Natural killer cell treated with Interleukin-12 subunit alpha and Interleukin-12 subunit beta and Interleukin-15 and Interleukin-18, amount 100 ng/mL, for 72 hours (primary cell): ENCODE data around the gene FBXO40. TPM values are rescaled to one million over a fixed set of nuclear protein-coding genes. Genes with fewer than 3 reads are reported as not detected.

Source experiments
- ATAC-seq, 2 donors: fragments of 150-1000 bp; cut with Tn5 transposase in 1 of 2; sonication (Bioruptor Pico), chemical (Tn5 transposase) in 1 of 2; 2 replicates each; pipeline ENCODE4 v1.10.0; 2021
- DNase-seq: peaks from one replicate; pipeline ENCODE4 v3.0.0; 2022; ENCODE audit warnings: low spot score
- H3K27ac Mint-ChIP-seq, 2 donors: 1 replicate in 1 of 2; 2 replicates in 1 of 2; pipeline ENCODE4 v1.8.0; 2022; ENCODE audit warnings: mixed read lengths in 2 of 2, mild to moderate bottlenecking in 1 of 2, moderate library complexity in 1 of 2
- H3K27me3 Mint-ChIP-seq, 2 donors: 1 replicate in 1 of 2; 2 replicates in 1 of 2; pipeline ENCODE4 v1.8.0; 2022; ENCODE audit warnings: mixed read lengths in 2 of 2
- H3K36me3 Mint-ChIP-seq: one replicate; pipeline ENCODE4 v1.8.0; 2022; ENCODE audit warnings: mixed read lengths
- H3K4me1 Mint-ChIP-seq, 2 donors: 1 replicate in 1 of 2; 2 replicates in 1 of 2; pipeline ENCODE4 v1.8.0; 2022; ENCODE audit warnings: low read depth in 2 of 2, mixed read lengths in 2 of 2, mild to moderate bottlenecking in 1 of 2
- H3K4me3 Mint-ChIP-seq: one replicate; pipeline ENCODE4 v1.8.0; 2022; ENCODE audit warnings: mixed read lengths
- H3K9me3 Mint-ChIP-seq: 2 replicates; pipeline ENCODE4 v1.8.0; 2022; ENCODE audit warnings: mixed read lengths
- total RNA-seq, 2 donors: library from RNA; stranded (reverse); gene quantifications; one replicate each; pipeline ENCODE4 v1.2.3, GENCODE V29; 2022

Gene FBXO40
- total RNA-seq, 2 donors from 2014 or later = not detected

- Mint-ChIP-seq H3K27ac (peak overlapping the region; percentile 29 to 42), H3K4me1 (peaks cover 0 to 7% of the 10 kb centered on the region in 2 donors), H3K4me3 (no peak overlapping the region), H3K36me3 (peaks cover 44% of the 10 kb centered on the region), H3K9me3 (no peaks in the 10 kb centered on the region), H3K27me3 (no peaks in the 10 kb centered on the region)
- DNase-seq = no peak
- peak in 1 of 2 donors; percentile 46 for ATAC-seq
Observed at GRCh38 chr3:121629601-121630000, 36.4 kb downstream of the FBXO40 start.

DNA sequence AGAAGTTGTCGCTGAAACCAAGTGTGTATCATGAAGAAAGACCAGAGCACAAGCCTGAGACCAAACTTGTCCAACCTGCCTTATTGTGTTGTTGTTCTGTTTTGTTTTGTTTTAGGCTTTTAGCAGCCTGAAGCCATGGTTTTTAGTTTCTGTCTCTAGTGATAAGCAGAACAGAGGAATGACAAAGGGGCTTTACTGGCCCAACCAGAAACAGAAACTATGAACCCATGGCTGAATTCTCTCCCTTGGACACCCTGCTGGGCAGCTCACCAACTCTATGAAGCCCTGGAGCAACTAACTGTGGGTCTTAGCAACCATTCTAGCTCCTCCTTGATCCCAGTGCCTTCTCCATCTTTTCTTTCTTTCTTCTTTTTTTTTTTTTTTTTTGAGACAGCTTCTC is 37.2 kb downstream of the FBXO40 start:
- Mint-ChIP-seq H3K27ac (peak overlapping the region in 1 of 2 donors; percentile 71), H3K4me1 (peaks cover under 1 to 12% of the 10 kb centered on the region in 2 donors), H3K27me3 (no peaks in the 10 kb centered on the region), H3K36me3 (peaks cover 51% of the 10 kb centered on the region), H3K9me3 (no peaks in the 10 kb centered on the region), H3K4me3 (no peak overlapping the region)
- no peak for DNase-seq
- no peak for ATAC-seq

DNA sequence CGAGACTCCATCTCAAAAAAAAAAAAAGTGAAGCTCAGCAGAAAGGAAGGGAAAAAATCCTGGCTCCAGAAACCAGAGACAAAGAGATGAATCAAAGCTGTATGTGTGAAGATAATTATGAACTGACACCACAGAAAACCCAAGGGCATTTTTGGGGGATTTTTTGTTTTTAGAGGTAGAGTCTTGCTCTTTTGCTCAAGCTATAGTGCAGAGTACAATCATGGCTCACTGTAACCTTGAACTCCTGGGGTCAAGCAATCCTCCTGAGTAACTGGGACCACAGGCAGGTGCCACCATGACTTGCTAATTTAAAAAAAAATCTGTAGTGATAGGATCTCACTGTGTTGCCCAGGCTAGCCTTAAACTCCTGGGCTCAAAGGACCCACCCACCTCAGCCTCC is 44.7 kb downstream of the FBXO40 start:
- H3K36me3 Mint-ChIP-seq = peaks cover 58% of the 10 kb centered on the region
- DNase-seq = no peak
- H3K9me3 Mint-ChIP-seq = no peaks in the 10 kb centered on the region
- no peak overlapping the region for H3K4me3 Mint-ChIP-seq
- no peaks in the 10 kb centered on the region for H3K27me3 Mint-ChIP-seq
- peak overlapping the region; percentile 39 to 65 for H3K27ac Mint-ChIP-seq
- H3K4me1 Mint-ChIP-seq = peaks cover 22 to 23% of the 10 kb centered on the region in 2 donors
- ATAC-seq = peak in 1 of 2 donors; percentile 28

GRCh38 chr3:121641127-121641526 is 47.9 kb downstream of the FBXO40 start:
- Mint-ChIP-seq H3K27ac (peak overlapping the region in 1 of 2 donors; percentile 85), H3K9me3 (no peaks in the 10 kb centered on the region), H3K36me3 (peaks cover 49% of the 10 kb centered on the region), H3K4me1 (peaks cover 17 to 21% of the 10 kb centered on the region in 2 donors), H3K27me3 (no peaks in the 10 kb centered on the region), H3K4me3 (no peak overlapping the region)
- DNase-seq = no peak
- ATAC-seq = no peak

DNA sequence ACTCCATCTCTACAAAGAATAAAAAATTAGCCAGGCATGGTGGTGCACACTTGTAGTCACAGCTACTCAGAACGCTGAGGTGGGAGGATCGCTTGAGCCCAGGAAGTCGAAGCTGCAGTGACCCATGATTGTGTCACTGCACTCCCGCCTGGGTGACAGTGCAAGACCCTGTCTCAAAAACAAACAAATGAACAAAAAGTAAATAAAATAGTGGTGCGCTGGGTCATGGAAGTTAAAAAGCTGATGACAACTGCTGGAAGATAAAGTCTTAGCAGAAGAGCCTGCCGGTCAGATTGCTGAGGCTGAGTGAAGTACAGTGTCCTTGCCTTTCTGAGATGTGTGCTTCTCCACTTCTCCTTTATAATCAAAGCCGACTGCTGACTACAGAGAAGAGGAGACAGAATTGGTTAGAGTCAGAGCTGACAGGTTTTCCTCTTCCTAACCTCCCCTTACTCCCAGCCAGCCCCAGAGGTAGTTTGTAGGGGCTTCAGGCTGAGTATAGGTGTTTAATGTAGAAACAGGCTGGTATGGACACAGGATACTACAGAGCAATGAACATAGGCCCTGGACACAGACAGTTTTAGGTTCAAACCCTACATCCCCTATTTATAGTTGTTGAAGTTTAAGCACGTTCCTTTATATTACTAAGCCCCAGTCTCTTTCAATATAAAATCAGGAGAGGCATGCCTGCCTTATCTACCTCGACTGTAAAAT is 49.6 kb downstream of the FBXO40 start:
- ATAC-seq (no peak), DNase-seq (no peak)
- Mint-ChIP-seq H3K4me3 (no peak overlapping the region), H3K4me1 (peaks cover 14 to 17% of the 10 kb centered on the region in 2 donors), H3K36me3 (peaks cover 39% of the 10 kb centered on the region), H3K27me3 (no peaks in the 10 kb centered on the region), H3K9me3 (no peaks in the 10 kb centered on the region), H3K27ac (no peak overlapping the region)

- DNase-seq (no peak), ATAC-seq (no peak)
- Mint-ChIP-seq H3K9me3 (no peaks in the 10 kb centered on the region), H3K27ac (no peak overlapping the region), H3K27me3 (no peaks in the 10 kb centered on the region), H3K36me3 (peaks cover 25% of the 10 kb centered on the region), H3K4me3 (no peak overlapping the region), H3K4me1 (peaks cover 7 to 11% of the 10 kb centered on the region in 2 donors)
Observed at GRCh38 chr3:121645054-121645453, 51.9 kb downstream of the FBXO40 start.

DNA sequence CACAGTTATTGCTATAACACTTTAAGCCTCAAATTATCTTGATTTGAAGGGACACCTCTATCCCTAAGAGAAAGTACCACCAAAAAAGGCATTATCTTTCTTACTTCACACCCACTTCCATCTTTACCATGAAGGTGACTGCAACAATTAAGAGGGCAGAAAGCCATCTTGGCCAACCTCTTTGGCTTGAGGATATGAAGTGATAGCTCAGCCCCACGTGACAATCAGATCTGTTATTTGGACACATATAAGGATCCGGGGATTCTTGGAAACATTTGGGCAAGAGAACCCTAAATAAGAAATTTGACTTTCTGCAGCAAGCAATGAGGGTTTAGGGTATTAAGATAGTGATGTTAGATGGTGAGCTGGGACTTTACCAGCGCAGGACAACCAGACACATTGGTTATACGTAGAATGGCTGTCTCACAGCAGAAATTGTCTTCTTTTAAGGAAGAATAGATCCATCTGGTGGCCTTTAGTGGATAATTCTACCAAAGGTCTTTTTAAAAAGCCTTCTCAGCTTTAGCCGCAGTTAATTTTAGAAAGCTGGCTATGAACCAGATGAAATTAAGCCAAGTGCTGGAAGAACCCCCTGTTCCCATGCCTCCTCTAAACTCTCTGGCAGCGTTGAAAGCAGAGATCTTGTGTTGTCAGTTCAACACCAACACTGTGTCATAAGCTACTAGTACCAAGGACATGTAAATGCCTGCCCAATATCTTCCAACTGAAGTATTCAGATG is 55.2 kb downstream of the FBXO40 start:
- no peak for DNase-seq
- Mint-ChIP-seq H3K36me3 (peaks cover 22% of the 10 kb centered on the region), H3K4me1 (peaks cover 16 to 20% of the 10 kb centered on the region in 2 donors), H3K27ac (no peak overlapping the region), H3K27me3 (no peaks in the 10 kb centered on the region), H3K9me3 (no peaks in the 10 kb centered on the region), H3K4me3 (no peak overlapping the region)
- no peak for ATAC-seq

DNA sequence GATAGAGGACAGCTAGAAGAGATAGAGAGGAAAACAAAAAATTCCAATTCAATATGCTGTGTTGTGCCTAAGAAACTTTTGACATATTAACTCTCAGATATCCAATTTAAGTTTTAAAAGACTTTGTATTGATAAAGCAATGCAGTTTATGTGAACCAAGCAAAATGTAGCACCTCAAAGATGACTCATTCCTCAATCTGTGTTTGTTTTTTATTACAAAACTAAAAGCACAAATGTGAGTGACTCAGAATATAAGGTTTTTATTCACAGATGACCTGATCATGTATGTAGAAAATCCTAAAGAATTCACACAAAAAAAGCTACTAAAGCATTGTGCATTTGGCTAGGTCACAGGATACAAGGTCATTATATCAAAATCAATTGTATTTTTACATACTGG is 56.5 kb downstream of the FBXO40 start:
- Mint-ChIP-seq H3K36me3 (peaks cover 12% of the 10 kb centered on the region), H3K27ac (peak overlapping the region in 1 of 2 donors; percentile 33), H3K9me3 (no peaks in the 10 kb centered on the region), H3K4me1 (peaks cover 25% of the 10 kb centered on the region in 2 donors), H3K27me3 (no peaks in the 10 kb centered on the region), H3K4me3 (no peak overlapping the region)
- DNase-seq (no peak), ATAC-seq (peak in 1 of 2 donors; percentile 45)

- Mint-ChIP-seq H3K27me3 (no peaks in the 10 kb centered on the region), H3K36me3 (peaks cover 13% of the 10 kb centered on the region), H3K4me1 (peaks cover 33 to 38% of the 10 kb centered on the region in 2 donors), H3K9me3 (no peaks in the 10 kb centered on the region), H3K27ac (peak overlapping the region; percentile 14 to 68), H3K4me3 (no peak overlapping the region)
- ATAC-seq = no peak
- DNase-seq = no peak
Observed at GRCh38 chr3:121651684-121652083, 58.5 kb downstream of the FBXO40 start.

DNA sequence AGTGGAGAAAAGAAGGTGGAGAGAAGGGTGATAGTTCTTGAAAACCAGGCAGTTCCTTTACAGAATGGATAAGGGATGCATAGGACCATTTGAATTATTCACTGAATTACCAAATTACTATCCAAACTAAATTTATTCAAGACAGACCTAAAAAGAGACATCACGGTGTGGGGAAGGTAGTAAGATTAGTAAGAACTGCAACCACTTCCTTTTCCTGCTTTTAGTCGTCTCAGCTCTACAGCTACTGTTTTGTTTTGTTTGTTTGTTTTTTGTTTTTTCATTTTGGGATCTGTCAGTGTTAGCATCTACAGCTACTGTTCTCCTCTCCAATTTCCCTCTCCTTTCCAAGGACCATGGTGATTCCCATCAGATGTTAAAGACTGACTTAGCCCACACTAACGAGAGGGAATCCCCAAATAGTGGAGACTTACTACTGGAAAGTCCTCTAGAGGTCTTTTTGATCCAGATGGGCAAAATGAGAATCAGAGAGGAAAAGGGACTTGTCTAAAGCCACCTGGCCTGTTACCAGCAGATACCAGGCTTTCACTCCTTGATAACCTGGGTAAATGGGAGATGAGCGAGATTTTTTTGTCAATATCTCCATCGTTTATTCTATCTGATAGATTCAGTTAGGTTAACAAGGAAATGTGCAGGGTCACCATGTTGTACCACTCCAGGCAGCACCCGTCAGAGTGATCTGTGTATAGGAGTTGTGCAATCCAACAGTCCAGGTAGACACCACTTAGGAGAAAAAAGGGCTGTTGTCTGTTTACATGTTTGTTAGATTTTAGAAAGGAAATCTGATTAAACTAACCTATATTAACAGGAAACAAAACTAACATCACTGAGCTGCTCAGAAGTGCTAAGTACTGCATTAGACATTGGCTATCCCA is 61.6 kb downstream of the FBXO40 start:
- ATAC-seq (peak; percentile 75 to 91), DNase-seq (no peak)
- Mint-ChIP-seq H3K27ac (peak overlapping the region; percentile 75 to 85), H3K9me3 (no peaks in the 10 kb centered on the region), H3K27me3 (no peaks in the 10 kb centered on the region), H3K4me1 (peaks cover 48 to 57% of the 10 kb centered on the region in 2 donors), H3K4me3 (peak overlapping the region; percentile 43), H3K36me3 (peaks cover 33% of the 10 kb centered on the region)

DNA sequence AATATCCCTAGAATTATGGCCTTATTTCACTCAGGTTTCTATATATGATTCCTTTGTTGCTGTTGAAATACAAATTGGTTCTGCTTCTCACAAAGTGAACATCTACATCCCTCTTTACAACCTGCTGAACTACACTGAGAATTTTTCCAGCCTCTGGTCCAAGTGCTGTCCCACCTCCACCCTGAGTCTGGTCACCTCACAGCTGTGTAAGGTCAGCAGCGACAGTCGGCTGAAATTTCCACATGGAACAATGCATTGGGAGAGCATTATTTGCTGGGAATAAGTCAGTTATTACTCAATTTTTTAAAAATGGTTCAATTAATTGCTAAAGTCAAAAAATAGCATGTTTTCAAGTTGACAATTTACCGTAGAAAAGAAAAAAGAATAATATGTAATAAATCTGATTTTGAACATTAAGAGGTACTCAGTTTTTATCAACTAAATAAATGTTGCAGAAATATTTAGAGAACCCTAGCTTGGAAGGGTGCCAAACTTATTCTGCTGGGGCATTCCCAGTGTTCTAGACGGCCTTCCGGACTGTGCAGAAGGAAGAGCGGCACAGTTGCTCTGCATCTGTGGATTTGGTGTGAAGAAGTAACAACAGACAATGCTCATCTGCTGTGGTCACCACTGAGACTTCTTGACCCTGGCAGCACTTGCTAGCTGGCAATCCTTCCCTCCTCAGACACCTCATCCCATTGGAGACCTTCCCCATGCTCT is 65.7 kb downstream of the FBXO40 start:
- H3K4me1 Mint-ChIP-seq = peaks cover 55 to 66% of the 10 kb centered on the region in 2 donors
- H3K27me3 Mint-ChIP-seq = no peaks in the 10 kb centered on the region
- H3K36me3 Mint-ChIP-seq = peaks cover 45% of the 10 kb centered on the region
- no peak for ATAC-seq
- peak overlapping the region; percentile 91 for H3K4me3 Mint-ChIP-seq
- no peak for DNase-seq
- no peaks in the 10 kb centered on the region for H3K9me3 Mint-ChIP-seq
- peak overlapping the region; percentile 95 to 97 for H3K27ac Mint-ChIP-seq

- H3K36me3 Mint-ChIP-seq = peaks cover 47% of the 10 kb centered on the region
- no peak for DNase-seq
- peaks cover 50 to 59% of the 10 kb centered on the region in 2 donors for H3K4me1 Mint-ChIP-seq
Observed at GRCh38 chr3:121659586-121659985, 66.4 kb downstream of the FBXO40 start.

More at GRCh38 chr3:121659586-121659985, 66.4 kb downstream of the FBXO40 start:
- Mint-ChIP-seq H3K9me3 (no peaks in the 10 kb centered on the region), H3K27ac (peak overlapping the region; percentile 95 to 97), H3K4me3 (peak overlapping the region; percentile 91), H3K27me3 (no peaks in the 10 kb centered on the region)
- no peak for ATAC-seq
